ENCODE results near the gene RUSF1. TPM values are rescaled to one million over a fixed set of nuclear protein-coding genes. Genes with fewer than 3 reads are reported as not detected.

RUSF1 gene
- total RNA-seq, 1 experiment from 2014 or later = 39.9 TPM

DNA sequence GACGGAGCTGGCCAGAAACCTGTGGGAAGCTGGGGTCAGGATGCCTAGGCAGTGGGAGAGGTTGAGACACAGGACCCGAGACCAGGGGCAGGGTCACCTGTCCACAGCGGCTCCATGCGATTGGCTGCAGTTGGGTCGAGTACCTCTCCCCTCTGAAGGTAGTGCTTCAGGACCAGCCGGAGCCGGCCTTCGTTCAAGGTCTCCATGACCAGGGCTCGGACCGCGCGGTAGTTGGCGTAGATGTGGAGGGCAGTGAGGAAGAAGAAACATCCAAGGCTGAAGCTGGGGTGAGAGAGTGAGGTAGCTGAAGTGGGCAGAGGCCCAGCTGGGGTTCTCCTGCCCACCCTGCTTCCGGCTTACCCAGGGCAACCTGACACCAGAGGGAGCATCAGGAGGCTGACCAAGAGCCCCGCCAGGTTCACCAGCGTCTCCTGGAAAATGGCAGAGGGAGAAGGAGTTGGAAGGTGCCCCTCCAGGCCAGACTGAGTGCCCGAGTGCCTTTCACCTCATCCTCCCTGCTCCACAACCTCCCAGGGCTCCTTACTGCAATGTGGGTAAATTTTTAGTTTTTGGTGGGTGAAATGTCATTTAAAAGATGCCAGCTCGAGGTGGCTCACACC lies 14.6 kb downstream of the RUSF1 start:
- no peak for DNase-seq
- no peak for ATAC-seq
- CTCF ChIA-PET = no interaction called here
- Histone ChIP-seq H2AFZ (ENCODE audit: low read length) (no peak overlapping the region), H3K9me3 (ENCODE audit: low read length) (no peaks in the 10 kb centered on the region), H3K79me2 (ENCODE audit: low read length) (no peaks in the 10 kb centered on the region), H3K27ac (ENCODE audit: low read length) (no peak overlapping the region), H3K9me2 (replicated peaks; ENCODE audit: low read length) (no peaks in the 10 kb centered on the region), H3K4me1 (ENCODE audit: insufficient read depth, low read length) (no peaks in the 10 kb centered on the region), H3F3A (ENCODE audit: low read length, unreplicated experiment) (no peaks in the 10 kb centered on the region), H3K9ac (ENCODE audit: low read length) (no peak overlapping the region), H3K36me3 (ENCODE audit: low read depth, low read length) (no peaks in the 10 kb centered on the region), H3K4me3 (ENCODE audit: low read length) (no peak overlapping the region), H3K27me3 (ENCODE audit: low read length) (no peaks in the 10 kb centered on the region), H4K20me1 (ENCODE audit: low read length) (no peaks in the 10 kb centered on the region), H3K4me2 (ENCODE audit: low read length) (no peak overlapping the region)
- POLR2A ChIA-PET (ENCODE audit: unreplicated experiment) = no interaction called here
- TF ChIP-seq, protein P1, sequence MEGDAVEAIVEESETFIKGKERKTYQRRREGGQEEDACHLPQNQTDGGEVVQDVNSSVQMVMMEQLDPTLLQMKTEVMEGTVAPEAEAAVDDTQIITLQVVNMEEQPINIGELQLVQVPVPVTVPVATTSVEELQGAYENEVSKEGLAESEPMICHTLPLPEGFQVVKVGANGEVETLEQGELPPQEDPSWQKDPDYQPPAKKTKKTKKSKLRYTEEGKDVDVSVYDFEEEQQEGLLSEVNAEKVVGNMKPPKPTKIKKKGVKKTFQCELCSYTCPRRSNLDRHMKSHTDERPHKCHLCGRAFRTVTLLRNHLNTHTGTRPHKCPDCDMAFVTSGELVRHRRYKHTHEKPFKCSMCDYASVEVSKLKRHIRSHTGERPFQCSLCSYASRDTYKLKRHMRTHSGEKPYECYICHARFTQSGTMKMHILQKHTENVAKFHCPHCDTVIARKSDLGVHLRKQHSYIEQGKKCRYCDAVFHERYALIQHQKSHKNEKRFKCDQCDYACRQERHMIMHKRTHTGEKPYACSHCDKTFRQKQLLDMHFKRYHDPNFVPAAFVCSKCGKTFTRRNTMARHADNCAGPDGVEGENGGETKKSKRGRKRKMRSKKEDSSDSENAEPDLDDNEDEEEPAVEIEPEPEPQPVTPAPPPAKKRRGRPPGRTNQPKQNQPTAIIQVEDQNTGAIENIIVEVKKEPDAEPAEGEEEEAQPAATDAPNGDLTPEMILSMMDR (conservative IDR thresholded peaks at IDR 0.05; ENCODE audit: low read depth, low read length) = no peak
- TF ChIP-seq EZH2phosphoT487 (IDR thresholded peaks at IDR 0.05; ENCODE audit: borderline replicate concordance, low read length) (no peak), EZH2 (IDR thresholded peaks at IDR 0.05; ENCODE audit: low read length, unreplicated experiment) (no peak)
- intact Hi-C loops (cut with micrococcal nuclease) = no loop called here
- BruUV-seq (replicated peaks) = no TSS peak

DNA sequence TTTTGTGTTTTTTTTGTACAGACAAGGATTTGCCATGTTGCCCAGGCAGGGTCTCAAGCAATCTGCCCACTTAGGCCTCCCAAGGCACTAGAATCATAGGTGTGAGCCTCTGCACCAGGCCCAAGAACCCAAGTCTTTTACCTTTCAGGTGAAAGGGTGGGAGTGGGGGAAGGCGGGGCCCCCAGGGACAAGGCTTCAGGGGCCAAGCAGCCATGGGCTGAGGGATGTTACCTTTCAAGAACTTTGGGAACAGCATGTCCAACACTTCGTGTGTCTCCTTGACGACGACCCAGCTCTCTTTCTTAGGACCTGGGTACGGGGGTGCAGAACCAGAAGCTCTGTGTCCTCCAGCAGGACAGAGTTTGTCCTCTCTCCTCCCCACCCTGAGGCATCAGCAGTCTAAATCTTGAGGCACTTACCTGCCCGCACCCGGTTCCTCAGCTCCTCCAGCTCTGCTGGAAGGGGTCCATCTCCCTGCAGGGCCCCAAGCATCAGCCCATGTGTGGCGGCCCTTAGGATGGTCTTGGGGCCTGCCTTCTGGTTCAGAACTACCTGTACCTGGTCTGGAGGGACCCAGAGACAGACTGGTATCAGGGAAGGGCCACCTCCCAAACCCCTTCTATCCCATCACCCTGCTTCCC lies 16.3 kb downstream of the RUSF1 start:
- no peak overlapping the region for H2AFZ ChIP-seq (ENCODE audit: low read length)
- no peaks in the 10 kb centered on the region for H3K9me3 ChIP-seq (ENCODE audit: low read length)
- ChIA-PET POLR2A (ENCODE audit: unreplicated experiment) (no interaction called here), CTCF (no interaction called here)
- no peak overlapping the region for H3K9ac ChIP-seq (ENCODE audit: low read length)
- no peaks in the 10 kb centered on the region for H4K20me1 ChIP-seq (ENCODE audit: low read length)
- ATAC-seq = no peak
- H3K27ac ChIP-seq (ENCODE audit: low read length) = no peak overlapping the region
- no peak overlapping the region for H3K4me2 ChIP-seq (ENCODE audit: low read length)
- DNase-seq = no peak
- H3K27me3 ChIP-seq (ENCODE audit: low read length) = no peaks in the 10 kb centered on the region
- H3K9me2 ChIP-seq (replicated peaks; ENCODE audit: low read length) = no peaks in the 10 kb centered on the region
- no peaks in the 10 kb centered on the region for H3K79me2 ChIP-seq (ENCODE audit: low read length)
- TF ChIP-seq EZH2 (IDR thresholded peaks at IDR 0.05; ENCODE audit: low read length, unreplicated experiment) (no peak), EZH2phosphoT487 (IDR thresholded peaks at IDR 0.05; ENCODE audit: borderline replicate concordance, low read length) (no peak)
- TF ChIP-seq, protein P1 (conservative IDR thresholded peaks at IDR 0.05; ENCODE audit: low read depth, low read length) = no peak
- H3K4me3 ChIP-seq (ENCODE audit: low read length) = no peak overlapping the region
- no TSS peak for BruUV-seq (replicated peaks)
- no peaks in the 10 kb centered on the region; the same call in 1 of the 2 replicates for H3K4me1 ChIP-seq (ENCODE audit: insufficient read depth, low read length)
- H3K36me3 ChIP-seq (ENCODE audit: low read depth, low read length) = no peaks in the 10 kb centered on the region
- intact Hi-C loops (cut with micrococcal nuclease) = no loop called here
- no peaks in the 10 kb centered on the region for H3F3A ChIP-seq (ENCODE audit: low read length, unreplicated experiment)

Data from PC-3 (cell line).